ENCODE measurements around the gene SLC4A2. TPM values are rescaled to one million over a fixed set of nuclear protein-coding genes. Genes with fewer than 3 reads are reported as not detected.
A peak's percentile ranks its signal among the peaks of the same experiment; 100 is the strongest.
"Not testable (repeated sequence)": the region's sequence is repeated elsewhere in the genome, so short reads cannot be mapped to it uniquely, and the experiment has no call there.

The SLC4A2 gene, protein sequence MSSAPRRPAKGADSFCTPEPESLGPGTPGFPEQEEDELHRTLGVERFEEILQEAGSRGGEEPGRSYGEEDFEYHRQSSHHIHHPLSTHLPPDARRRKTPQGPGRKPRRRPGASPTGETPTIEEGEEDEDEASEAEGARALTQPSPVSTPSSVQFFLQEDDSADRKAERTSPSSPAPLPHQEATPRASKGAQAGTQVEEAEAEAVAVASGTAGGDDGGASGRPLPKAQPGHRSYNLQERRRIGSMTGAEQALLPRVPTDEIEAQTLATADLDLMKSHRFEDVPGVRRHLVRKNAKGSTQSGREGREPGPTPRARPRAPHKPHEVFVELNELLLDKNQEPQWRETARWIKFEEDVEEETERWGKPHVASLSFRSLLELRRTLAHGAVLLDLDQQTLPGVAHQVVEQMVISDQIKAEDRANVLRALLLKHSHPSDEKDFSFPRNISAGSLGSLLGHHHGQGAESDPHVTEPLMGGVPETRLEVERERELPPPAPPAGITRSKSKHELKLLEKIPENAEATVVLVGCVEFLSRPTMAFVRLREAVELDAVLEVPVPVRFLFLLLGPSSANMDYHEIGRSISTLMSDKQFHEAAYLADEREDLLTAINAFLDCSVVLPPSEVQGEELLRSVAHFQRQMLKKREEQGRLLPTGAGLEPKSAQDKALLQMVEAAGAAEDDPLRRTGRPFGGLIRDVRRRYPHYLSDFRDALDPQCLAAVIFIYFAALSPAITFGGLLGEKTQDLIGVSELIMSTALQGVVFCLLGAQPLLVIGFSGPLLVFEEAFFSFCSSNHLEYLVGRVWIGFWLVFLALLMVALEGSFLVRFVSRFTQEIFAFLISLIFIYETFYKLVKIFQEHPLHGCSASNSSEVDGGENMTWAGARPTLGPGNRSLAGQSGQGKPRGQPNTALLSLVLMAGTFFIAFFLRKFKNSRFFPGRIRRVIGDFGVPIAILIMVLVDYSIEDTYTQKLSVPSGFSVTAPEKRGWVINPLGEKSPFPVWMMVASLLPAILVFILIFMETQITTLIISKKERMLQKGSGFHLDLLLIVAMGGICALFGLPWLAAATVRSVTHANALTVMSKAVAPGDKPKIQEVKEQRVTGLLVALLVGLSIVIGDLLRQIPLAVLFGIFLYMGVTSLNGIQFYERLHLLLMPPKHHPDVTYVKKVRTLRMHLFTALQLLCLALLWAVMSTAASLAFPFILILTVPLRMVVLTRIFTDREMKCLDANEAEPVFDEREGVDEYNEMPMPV
- 100 to 1,000 TPM in 1 of 2 donors, 10 to 100 TPM in 1; 50.1 to 147 TPM for total RNA-seq

DNA sequence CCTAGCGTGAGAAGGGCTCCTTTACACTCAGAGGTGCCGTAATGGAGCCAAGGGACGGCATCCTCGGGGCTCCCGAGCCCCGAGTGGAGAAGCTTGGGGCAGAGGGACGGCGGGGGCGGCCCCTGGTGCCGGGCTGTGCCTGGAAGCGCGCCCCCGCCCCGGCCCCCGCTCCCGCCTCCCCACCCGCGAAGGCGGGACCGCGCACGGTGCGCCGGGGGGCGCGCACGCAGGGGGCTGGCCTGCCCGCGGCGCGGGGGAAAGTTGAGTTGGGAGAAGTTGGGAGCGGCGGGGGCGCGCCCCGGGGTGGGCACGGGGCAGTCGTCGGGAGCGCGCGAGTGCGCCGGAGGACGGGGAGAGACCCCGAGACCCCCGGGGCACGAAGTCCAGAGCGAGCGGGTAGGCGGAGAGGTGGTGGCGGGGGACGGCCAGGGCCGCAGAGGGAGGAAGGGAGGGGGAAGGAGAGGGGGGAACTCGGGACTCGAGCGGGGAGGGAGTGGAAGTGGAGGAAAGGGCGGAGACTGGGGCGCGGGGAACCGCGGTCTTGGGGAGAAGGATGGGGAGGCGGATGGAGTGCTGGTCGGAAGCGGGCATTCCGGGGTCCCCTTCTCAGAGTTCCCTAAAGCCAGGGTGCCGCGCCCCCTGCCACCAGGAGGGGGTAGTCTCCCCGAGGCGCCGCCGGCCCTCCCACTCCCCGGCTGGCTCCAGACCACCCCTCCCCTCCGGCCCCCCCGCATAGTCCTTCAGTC is at the start of gene SLC4A2:
SLC4A2 (plus strand) TSS at position 223 of the 746 bp plus-strand sequence. CDS start 2,399 bp downstream, outside the sequence.
- Histone ChIP-seq H3K4me3 (peak within 1 kb of the TSS; percentile 48 to 73), H3K9me3 (no peaks in the 10 kb centered on the region), H3K27ac (peak within 1 kb of the TSS; percentile 92 to 98 (median 96)), H3K36me3 (replicated peaks in 1 of 2; ENCODE audit: insufficient read depth in 1 of 2, low read depth in 2 of 2) (peaks cover 0 to 2% of the 10 kb centered on the region in 2 donors), H3K27me3 (no peaks in the 10 kb centered on the region), H3K4me1 (peaks cover 60% of the 10 kb centered on the region)
- DNase-seq (peak; percentile 67 to 80 (median 74)), ATAC-seq (peak; percentile 39)
- WGBS, 2 donors = 1 to 3% methylated on average over 24 to 52 of the region's 75 CpGs
- TF ChIP-seq POLR2A (IDR thresholded peaks at IDR 0.05) = peak in 2 of 3 donors; percentile 55 to 59
- TF ChIP-seq, protein P1, sequence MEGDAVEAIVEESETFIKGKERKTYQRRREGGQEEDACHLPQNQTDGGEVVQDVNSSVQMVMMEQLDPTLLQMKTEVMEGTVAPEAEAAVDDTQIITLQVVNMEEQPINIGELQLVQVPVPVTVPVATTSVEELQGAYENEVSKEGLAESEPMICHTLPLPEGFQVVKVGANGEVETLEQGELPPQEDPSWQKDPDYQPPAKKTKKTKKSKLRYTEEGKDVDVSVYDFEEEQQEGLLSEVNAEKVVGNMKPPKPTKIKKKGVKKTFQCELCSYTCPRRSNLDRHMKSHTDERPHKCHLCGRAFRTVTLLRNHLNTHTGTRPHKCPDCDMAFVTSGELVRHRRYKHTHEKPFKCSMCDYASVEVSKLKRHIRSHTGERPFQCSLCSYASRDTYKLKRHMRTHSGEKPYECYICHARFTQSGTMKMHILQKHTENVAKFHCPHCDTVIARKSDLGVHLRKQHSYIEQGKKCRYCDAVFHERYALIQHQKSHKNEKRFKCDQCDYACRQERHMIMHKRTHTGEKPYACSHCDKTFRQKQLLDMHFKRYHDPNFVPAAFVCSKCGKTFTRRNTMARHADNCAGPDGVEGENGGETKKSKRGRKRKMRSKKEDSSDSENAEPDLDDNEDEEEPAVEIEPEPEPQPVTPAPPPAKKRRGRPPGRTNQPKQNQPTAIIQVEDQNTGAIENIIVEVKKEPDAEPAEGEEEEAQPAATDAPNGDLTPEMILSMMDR (IDR thresholded peaks at IDR 0.05) = peak; percentile 15 to 54 (median 35)
- intact Hi-C loops (cut with DNase I) = no loop called here

DNA sequence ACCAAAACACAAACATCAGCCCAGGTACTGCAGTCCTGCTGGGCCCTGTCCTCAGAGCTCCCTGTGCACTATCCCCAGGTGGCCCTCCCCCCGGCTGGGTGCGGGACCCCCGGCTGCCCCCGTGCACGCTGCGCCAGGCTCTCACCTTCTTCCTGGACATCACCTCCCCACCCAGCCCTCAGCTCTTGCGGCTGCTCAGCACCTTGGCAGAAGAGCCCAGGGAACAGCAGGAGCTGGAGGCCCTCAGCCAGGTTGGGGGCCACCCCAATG is 49.4 kb upstream of the SLC4A2 start:
- Histone ChIP-seq H3K9me3 (no peaks in the 10 kb centered on the region), H3K27me3 (peaks cover 0 to 13% of the 10 kb centered on the region in 2 donors), H3K4me3 (no peak overlapping the region), H3K27ac (no peak overlapping the region), H3K36me3 (replicated peaks in 1 of 2; ENCODE audit: insufficient read depth in 1 of 2, low read depth in 2 of 2) (no peaks in the 10 kb centered on the region), H3K4me1 (peaks cover 23% of the 10 kb centered on the region)
- ATAC-seq (no peak), DNase-seq (no peak)
- TF ChIP-seq, protein P1 (IDR thresholded peaks at IDR 0.05) = no peak
- TF ChIP-seq POLR2A (IDR thresholded peaks at IDR 0.05) = no peak
- 30% methylated on average over 7 of the region's 7 CpGs; no CpG with 5 or more reads in 1 of the 2 donors for WGBS, 2 donors
- intact Hi-C loops (cut with DNase I) = no loop called here

DNA sequence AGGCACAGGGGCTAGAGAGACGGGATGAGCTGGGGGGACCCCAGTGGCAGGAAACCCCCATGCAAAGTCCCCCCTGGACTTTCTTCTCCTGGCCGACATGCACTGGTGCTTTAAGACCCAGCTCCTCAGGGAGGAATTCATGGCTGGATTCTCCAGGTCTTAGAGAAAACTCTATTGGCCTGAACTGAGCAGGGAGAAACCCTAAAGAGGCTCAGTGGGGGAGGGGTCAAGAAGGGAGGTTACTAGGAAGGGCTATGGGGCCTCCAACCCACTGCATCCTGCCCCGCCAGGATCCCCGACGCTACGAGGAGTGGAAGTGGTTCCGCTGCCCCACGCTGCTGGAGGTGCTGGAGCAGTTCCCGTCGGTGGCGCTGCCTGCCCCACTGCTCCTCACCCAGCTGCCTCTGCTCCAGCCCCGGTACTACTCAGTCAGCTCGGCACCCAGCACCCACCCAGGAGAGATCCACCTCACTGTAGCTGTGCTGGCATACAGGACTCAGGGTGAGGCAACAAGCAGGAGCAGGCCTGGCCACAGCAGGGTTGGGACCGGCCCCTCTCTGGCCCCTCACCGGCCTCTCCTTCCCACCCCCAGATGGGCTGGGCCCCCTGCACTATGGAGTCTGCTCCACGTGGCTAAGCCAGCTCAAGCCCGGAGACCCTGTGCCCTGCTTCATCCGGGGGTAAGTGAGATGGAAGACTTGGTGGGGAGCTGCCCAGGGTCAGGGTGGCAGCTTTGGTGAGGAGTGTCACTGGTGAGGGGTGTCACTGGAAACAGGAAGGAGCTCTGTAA is 48.9 kb upstream of the SLC4A2 start:
- no peaks in the 10 kb centered on the region for H3K9me3 ChIP-seq
- WGBS, 2 donors = 39 to 60% methylated on average over 7 to 18 of the region's 18 CpGs
- ATAC-seq (no peak), DNase-seq (no peak)
- H3K4me3 ChIP-seq = no peak overlapping the region
- H3K27me3 ChIP-seq = peaks cover 0 to 13% of the 10 kb centered on the region in 2 donors
- intact Hi-C loops (cut with DNase I) = no loop called here
- TF ChIP-seq, protein P1 (IDR thresholded peaks at IDR 0.05) = no peak
- no peak for TF ChIP-seq POLR2A (IDR thresholded peaks at IDR 0.05)
- H3K36me3 ChIP-seq (replicated peaks in 1 of 2; ENCODE audit: insufficient read depth in 1 of 2, low read depth in 2 of 2) = no peaks in the 10 kb centered on the region
- H3K4me1 ChIP-seq = peaks cover 23% of the 10 kb centered on the region
- no peak overlapping the region for H3K27ac ChIP-seq

DNA sequence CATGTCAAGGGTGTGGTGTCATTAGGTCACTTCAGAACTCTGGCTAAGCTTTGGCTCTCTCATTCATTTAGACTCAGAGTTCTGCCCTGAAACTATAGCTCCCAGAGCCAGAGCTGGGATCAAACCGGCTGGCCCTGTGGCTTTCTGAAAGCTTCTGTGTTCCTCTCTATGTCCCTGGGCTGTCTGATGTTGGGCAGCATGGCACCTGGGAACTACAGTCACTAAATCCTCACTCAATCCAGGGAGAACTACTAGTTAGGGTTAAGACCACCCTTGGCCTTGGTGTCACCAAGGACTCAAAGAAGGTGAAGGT is 48.3 kb upstream of the SLC4A2 start:
- ATAC-seq (no peak), DNase-seq (no peak)
- intact Hi-C loops (cut with DNase I) = no loop called here
- no peaks in the 10 kb centered on the region for H3K9me3 ChIP-seq
- peaks cover 23% of the 10 kb centered on the region for H3K4me1 ChIP-seq
- H3K27ac ChIP-seq = no peak overlapping the region
- WGBS, 2 donors = 38 to 63% methylated on average over 1 of the region's 1 CpG
- no peak for TF ChIP-seq POLR2A (IDR thresholded peaks at IDR 0.05)
- TF ChIP-seq, protein P1 (IDR thresholded peaks at IDR 0.05) = no peak
- H3K4me3 ChIP-seq = no peak overlapping the region
- no peaks in the 10 kb centered on the region for H3K36me3 ChIP-seq (replicated peaks in 1 of 2; ENCODE audit: insufficient read depth in 1 of 2, low read depth in 2 of 2)
- H3K27me3 ChIP-seq = peaks cover 0 to 13% of the 10 kb centered on the region in 2 donors

DNA sequence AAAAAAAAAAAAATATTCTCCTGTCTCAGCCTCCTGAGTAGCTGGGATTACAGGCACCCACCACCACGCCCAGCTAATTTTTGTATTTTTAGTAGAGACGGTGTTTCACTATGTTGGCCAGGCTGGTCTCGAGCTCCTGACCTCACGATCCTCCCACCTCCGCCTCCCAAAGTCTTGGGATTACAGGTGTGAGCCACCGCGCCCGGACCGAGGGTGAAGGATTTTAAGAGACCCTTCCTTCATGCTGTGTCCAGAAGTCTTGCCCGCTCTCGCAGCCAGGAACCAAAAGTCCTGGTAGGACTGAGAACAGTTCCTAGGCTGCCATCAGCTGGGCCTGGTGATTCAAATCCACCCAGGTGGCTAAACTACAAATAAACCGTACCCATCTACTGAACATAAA is 47.8 kb upstream of the SLC4A2 start:
- not testable (repeated sequence) for ATAC-seq

More for the DNA sequence above, 47.8 kb upstream of the SLC4A2 start:
- WGBS, 2 donors = 82 to 83% methylated on average over 11 to 12 of the region's 12 CpGs
- H3K36me3 ChIP-seq (replicated peaks in 1 of 2; ENCODE audit: insufficient read depth in 1 of 2, low read depth in 2 of 2); H3K4me3 ChIP-seq; H3K9me3 ChIP-seq; H3K27ac ChIP-seq; intact Hi-C loops (cut with DNase I); DNase-seq: not testable (repeated sequence)
- Histone ChIP-seq H3K4me1 (peaks cover 23% of the 10 kb centered on the region), H3K27me3 (peaks cover 0 to 17% of the 10 kb centered on the region in 2 donors)
